ENCODE measurements around the gene RPS6KA3.

RPS6KA3 gene

GRCh38 chrX:20111271-20111670 is 155.4 kb downstream of the RPS6KA3 start:
- Mint-ChIP-seq H3K9me3 (peaks cover 7% of the 10 kb centered on the region), H3K27me3 (ENCODE audit: low read depth) (peaks cover 21% of the 10 kb centered on the region), H3K4me1 (no peaks in the 10 kb centered on the region), H3K27ac (no peak overlapping the region), H3K4me3 (no peak overlapping the region), H3K36me3 (ENCODE audit: low read depth) (no peaks in the 10 kb centered on the region)
- TF ChIP-seq, protein P1, sequence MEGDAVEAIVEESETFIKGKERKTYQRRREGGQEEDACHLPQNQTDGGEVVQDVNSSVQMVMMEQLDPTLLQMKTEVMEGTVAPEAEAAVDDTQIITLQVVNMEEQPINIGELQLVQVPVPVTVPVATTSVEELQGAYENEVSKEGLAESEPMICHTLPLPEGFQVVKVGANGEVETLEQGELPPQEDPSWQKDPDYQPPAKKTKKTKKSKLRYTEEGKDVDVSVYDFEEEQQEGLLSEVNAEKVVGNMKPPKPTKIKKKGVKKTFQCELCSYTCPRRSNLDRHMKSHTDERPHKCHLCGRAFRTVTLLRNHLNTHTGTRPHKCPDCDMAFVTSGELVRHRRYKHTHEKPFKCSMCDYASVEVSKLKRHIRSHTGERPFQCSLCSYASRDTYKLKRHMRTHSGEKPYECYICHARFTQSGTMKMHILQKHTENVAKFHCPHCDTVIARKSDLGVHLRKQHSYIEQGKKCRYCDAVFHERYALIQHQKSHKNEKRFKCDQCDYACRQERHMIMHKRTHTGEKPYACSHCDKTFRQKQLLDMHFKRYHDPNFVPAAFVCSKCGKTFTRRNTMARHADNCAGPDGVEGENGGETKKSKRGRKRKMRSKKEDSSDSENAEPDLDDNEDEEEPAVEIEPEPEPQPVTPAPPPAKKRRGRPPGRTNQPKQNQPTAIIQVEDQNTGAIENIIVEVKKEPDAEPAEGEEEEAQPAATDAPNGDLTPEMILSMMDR (IDR thresholded peaks at IDR 0.05; ENCODE audit: unreplicated experiment in 3 of 3), result no peak

GRCh38 chrX:20101934-20102581 is 164.7 kb downstream of the RPS6KA3 start:
- H3K9me3 Mint-ChIP-seq, result peaks cover 16% of the 10 kb centered on the region
- H3K4me3 Mint-ChIP-seq, result no peak overlapping the region

More at GRCh38 chrX:20101934-20102581, 164.7 kb downstream of the RPS6KA3 start:
- Mint-ChIP-seq H3K27ac (no peak overlapping the region), H3K36me3 (ENCODE audit: low read depth) (no peaks in the 10 kb centered on the region), H3K4me1 (no peaks in the 10 kb centered on the region), H3K27me3 (ENCODE audit: low read depth) (no peaks in the 10 kb centered on the region)
- TF ChIP-seq, protein P1 (IDR thresholded peaks at IDR 0.05; ENCODE audit: unreplicated experiment in 3 of 3), result no peak

All from nephron (organoid).